Esophagus squamous epithelium (tissue), 5 donors: ENCODE data around the gene FLNB. TPM values are rescaled to one million over a fixed set of nuclear protein-coding genes. Genes with fewer than 3 reads are reported as not detected.

ENCODE experiments used
- DNase-seq: peaks from one replicate; lab custom pipeline; 2025; lab: John Stamatoyannopoulos, UW
- H3K27ac ChIP-seq, 4 donors: fragments of 200-600 bp; sonication (generic); one replicate each; pipeline ENCODE4 v1.5.1; 2016 to 2019; ENCODE audit warnings: mild to moderate bottlenecking in 1 of 4
- H3K27me3 ChIP-seq, 4 donors: fragments of 200-600 bp; sonication (generic); 1 replicate in 3 of 4; 2 replicates in 1 of 4; pipeline versions ENCODE4 v1.5.1 to v1.6.0; 2017 to 2021; ENCODE audit warnings: antibody characterized with exemption in 1 of 4
- H3K36me3 ChIP-seq, 3 donors: fragments of 200-600 bp; sonication (generic); one replicate each; pipeline ENCODE4 v1.5.1; 2016 to 2019
- H3K4me1 ChIP-seq, 3 donors: fragments of 200-600 bp; sonication (generic); one replicate each; pipeline ENCODE4 v1.5.1; 2017 to 2019
- H3K4me3 ChIP-seq, 4 donors: fragments of 200-600 bp; sonication (generic); 1 replicate in 3 of 4; 2 replicates in 1 of 4; pipeline ENCODE4 v1.5.1; 2016 to 2019; ENCODE audit warnings: mild to moderate bottlenecking in 2 of 4, moderate library complexity in 1 of 4
- H3K9me3 ChIP-seq, 3 donors: fragments of 200-600 bp; sonication (generic); one replicate each; pipeline ENCODE4 v1.5.1; 2016 to 2019
- POLR2A ChIP-seq, 4 donors: fragments of 450-650 bp; IDR thresholded peaks; one replicate each; pipeline ENCODE4 v1.6.1; 2017; ENCODE audit warnings: antibody characterized with exemption in 4 of 4, mild to moderate bottlenecking in 4 of 4, moderate library complexity in 3 of 4
- WGBS, 2 donors: methylation state at CpG; one replicate each; pipeline ENCODE4 v1.1.5; 2018; 5-methylcytosine and 5-hydroxymethylcytosine counted together
- intact Hi-C: fragments of 100-400 bp; cut with DNase I; formaldehyde crosslinking; loops from one replicate; pipeline ENCODE4 v1.15.0; 2022
- total RNA-seq, 4 donors: library from RNA; depleted of rRNA; stranded (reverse); fragments of >200 nt; gene quantifications; one replicate each; pipeline ENCODE4 v1.1.0, GENCODE V29; 2016
- TF ChIP-seq, protein P1 (sequence below), 6 experiments: fragments of 450-650 bp in 4 of 6; fragments of 200-600 bp in 2 of 6; sonication (generic) in 2 of 6; IDR thresholded peaks; one replicate each; pipeline ENCODE4 v1.5.1; 2016 to 2019; ENCODE audit warnings: antibody characterized with exemption in 6 of 6, mild to moderate bottlenecking in 4 of 6, moderate library complexity in 4 of 6
- donor health status: DM: yes; HTN: yes; CAD: no.

FLNB gene
- total RNA-seq, 4 donors from 2014 or later, result 65.4 to 77.0 (median 71.5) TPM

DNA sequence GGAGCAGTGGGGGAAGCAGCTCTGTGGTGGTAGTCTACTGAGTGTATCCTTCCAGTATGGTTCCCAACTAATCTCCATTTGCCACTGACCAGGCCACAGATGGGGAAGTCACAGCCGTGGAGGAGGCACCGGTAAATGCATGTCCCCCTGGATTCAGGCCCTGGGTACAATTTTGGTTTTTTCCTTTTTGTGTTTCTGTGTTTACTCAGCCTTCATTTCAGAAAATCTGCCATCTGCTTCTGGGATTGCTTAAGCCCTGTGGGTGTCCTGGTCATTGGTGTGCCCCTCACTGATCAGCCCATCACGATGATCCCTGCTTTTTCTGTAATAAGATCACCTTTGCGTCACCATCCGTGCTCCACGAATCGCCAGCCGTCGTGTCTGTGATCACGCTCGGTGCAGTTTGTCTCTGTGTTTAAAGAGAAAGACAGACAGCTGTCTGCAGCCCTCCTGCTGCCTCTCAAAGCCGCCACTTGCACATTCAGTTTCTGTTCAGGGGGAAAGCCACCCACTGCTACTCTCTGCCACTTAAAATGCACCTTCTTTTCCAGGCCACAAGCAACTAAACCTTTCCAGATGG is 133.6 kb downstream of the FLNB start:
- Histone ChIP-seq H3K9me3 (no peaks in the 10 kb centered on the region), H3K27ac (no peak overlapping the region), H3K4me1 (peaks cover 0 to 4% (median 0%) of the 10 kb centered on the region in 3 donors), H3K4me3 (no peak overlapping the region), H3K27me3 (no peaks in the 10 kb centered on the region), H3K36me3 (peaks cover 13 to 100% (median 36%) of the 10 kb centered on the region in 3 donors)
- intact Hi-C loops, result no loop called here
- WGBS, 2 donors, result 92 to 95% methylated on average over 12 of the region's 12 CpGs
- no peak for DNase-seq
- TF ChIP-seq, protein P1, sequence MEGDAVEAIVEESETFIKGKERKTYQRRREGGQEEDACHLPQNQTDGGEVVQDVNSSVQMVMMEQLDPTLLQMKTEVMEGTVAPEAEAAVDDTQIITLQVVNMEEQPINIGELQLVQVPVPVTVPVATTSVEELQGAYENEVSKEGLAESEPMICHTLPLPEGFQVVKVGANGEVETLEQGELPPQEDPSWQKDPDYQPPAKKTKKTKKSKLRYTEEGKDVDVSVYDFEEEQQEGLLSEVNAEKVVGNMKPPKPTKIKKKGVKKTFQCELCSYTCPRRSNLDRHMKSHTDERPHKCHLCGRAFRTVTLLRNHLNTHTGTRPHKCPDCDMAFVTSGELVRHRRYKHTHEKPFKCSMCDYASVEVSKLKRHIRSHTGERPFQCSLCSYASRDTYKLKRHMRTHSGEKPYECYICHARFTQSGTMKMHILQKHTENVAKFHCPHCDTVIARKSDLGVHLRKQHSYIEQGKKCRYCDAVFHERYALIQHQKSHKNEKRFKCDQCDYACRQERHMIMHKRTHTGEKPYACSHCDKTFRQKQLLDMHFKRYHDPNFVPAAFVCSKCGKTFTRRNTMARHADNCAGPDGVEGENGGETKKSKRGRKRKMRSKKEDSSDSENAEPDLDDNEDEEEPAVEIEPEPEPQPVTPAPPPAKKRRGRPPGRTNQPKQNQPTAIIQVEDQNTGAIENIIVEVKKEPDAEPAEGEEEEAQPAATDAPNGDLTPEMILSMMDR (IDR thresholded peaks at IDR 0.05), result no peak
- no peak for TF ChIP-seq POLR2A (IDR thresholded peaks at IDR 0.05)

DNA sequence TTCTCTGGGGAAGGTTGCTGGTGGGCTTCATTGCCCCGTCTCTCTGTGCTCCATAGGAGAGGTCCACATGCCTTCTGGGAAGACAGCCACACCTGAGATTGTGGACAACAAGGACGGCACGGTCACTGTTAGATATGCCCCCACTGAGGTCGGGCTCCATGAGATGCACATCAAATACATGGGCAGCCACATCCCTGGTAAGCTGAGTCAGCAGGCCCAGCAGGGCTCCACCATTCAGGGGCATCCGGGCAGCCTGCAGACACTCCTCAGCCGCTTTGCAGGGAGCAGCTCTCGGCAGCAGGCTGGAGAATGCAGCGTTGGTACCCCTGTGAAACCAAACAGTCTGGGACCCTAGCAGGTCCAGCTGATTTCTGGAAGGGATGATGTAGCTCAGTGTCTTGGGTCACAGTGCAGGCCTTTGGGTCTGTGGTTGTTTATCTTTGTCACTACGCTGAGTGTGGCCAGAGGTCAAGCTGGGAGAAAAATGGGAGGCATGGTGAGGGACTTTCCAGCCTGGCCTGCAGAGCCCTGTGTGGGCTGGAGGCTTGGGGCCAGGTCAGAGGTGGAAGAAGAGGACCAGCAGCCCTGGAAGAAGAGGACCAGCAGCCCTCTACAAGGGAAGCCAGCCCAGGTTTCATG is 135.3 kb downstream of the FLNB start:
- peaks cover 9 to 100% (median 40%) of the 10 kb centered on the region in 3 donors for H3K36me3 ChIP-seq
- 73 to 93% methylated on average over 3 to 7 of the region's 9 CpGs for WGBS, 2 donors

GRCh38 chr3:58144478-58145325 is 136.5 kb downstream of the FLNB start:
- Histone ChIP-seq H3K36me3 (peaks cover 9 to 100% (median 50%) of the 10 kb centered on the region in 3 donors), H3K27ac (no peak overlapping the region), H3K4me1 (peaks cover 0 to 4% (median 0%) of the 10 kb centered on the region in 3 donors), H3K9me3 (no peaks in the 10 kb centered on the region), H3K27me3 (no peaks in the 10 kb centered on the region), H3K4me3 (no peak overlapping the region)
- TF ChIP-seq POLR2A (IDR thresholded peaks at IDR 0.05), result no peak
- TF ChIP-seq, protein P1 (IDR thresholded peaks at IDR 0.05), result no peak
- no peak for DNase-seq
- intact Hi-C loops, result no loop called here
- WGBS, 2 donors, result 81 to 84% methylated on average over 7 of the region's 7 CpGs

More for the DNA sequence above, 135.3 kb downstream of the FLNB start:
- TF ChIP-seq POLR2A (IDR thresholded peaks at IDR 0.05), result no peak
- TF ChIP-seq, protein P1 (IDR thresholded peaks at IDR 0.05), result no peak
- intact Hi-C loops, result no loop called here
- Histone ChIP-seq H3K4me1 (peaks cover 0 to 4% (median 0%) of the 10 kb centered on the region in 3 donors), H3K4me3 (no peak overlapping the region), H3K27me3 (no peaks in the 10 kb centered on the region), H3K9me3 (no peaks in the 10 kb centered on the region), H3K27ac (peak overlapping the region in 1 of 4 donors; percentile 19)
- no peak for DNase-seq

GRCh38 chr3:58148049-58148448 is 139.8 kb downstream of the FLNB start:
- Histone ChIP-seq H3K9me3 (no peaks in the 10 kb centered on the region), H3K27ac (no peak overlapping the region), H3K4me3 (no peak overlapping the region), H3K27me3 (no peaks in the 10 kb centered on the region), H3K36me3 (peaks cover 10 to 100% (median 53%) of the 10 kb centered on the region in 3 donors), H3K4me1 (peaks cover 0 to 4% (median 0%) of the 10 kb centered on the region in 3 donors)
- intact Hi-C loops, result no loop called here
- WGBS, 2 donors, result 82 to 93% methylated on average over 5 to 8 of the region's 9 CpGs
- DNase-seq, result no peak
- TF ChIP-seq, protein P1 (IDR thresholded peaks at IDR 0.05), result no peak
- TF ChIP-seq POLR2A (IDR thresholded peaks at IDR 0.05), result no peak
